Measurements from ENCODE around the gene FAM110A.
"Not testable (repeated sequence)": the region's sequence is repeated elsewhere in the genome, so short reads cannot be mapped to it uniquely, and the experiment has no call there.

The FAM110A gene

DNA sequence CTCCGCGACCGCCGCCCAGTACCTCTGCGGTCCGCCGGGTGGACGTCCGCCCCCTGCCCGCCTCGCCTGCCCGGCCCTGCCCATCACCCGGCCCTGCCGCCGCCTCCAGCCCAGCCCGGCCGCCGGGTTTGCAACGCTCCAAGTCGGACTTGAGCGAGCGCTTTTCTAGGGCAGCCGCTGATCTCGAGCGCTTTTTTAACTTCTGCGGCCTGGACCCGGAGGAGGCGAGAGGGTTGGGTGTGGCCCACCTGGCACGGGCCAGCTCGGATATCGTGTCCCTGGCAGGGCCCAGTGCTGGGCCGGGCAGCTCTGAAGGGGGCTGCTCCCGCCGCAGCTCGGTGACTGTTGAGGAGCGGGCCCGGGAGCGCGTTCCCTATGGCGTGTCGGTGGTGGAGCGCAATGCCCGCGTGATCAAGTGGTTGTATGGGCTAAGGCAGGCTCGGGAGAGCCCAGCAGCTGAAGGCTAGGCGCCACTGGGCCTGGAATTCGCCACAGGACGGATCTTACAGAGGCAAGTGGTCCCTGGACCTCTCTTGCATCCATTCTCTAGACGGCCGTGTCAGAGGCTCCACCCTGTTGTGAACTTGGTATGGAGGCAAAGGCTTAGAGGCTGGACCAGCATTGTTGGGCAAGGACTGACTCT, 11.8 kb downstream of the FAM110A start:
- H3K36me3 Mint-ChIP-seq (ENCODE audit: low read depth): no peaks in the 10 kb centered on the region
- H3K27me3 Mint-ChIP-seq: no peaks in the 10 kb centered on the region
- H3K27ac Mint-ChIP-seq: peak overlapping the region; percentile 85
- H3K4me1 Mint-ChIP-seq (ENCODE audit: low read depth): peaks cover 42% of the 10 kb centered on the region
- no peaks in the 10 kb centered on the region for H3K9me3 Mint-ChIP-seq
- peak overlapping the region; percentile 84 for H3K4me3 Mint-ChIP-seq

DNA sequence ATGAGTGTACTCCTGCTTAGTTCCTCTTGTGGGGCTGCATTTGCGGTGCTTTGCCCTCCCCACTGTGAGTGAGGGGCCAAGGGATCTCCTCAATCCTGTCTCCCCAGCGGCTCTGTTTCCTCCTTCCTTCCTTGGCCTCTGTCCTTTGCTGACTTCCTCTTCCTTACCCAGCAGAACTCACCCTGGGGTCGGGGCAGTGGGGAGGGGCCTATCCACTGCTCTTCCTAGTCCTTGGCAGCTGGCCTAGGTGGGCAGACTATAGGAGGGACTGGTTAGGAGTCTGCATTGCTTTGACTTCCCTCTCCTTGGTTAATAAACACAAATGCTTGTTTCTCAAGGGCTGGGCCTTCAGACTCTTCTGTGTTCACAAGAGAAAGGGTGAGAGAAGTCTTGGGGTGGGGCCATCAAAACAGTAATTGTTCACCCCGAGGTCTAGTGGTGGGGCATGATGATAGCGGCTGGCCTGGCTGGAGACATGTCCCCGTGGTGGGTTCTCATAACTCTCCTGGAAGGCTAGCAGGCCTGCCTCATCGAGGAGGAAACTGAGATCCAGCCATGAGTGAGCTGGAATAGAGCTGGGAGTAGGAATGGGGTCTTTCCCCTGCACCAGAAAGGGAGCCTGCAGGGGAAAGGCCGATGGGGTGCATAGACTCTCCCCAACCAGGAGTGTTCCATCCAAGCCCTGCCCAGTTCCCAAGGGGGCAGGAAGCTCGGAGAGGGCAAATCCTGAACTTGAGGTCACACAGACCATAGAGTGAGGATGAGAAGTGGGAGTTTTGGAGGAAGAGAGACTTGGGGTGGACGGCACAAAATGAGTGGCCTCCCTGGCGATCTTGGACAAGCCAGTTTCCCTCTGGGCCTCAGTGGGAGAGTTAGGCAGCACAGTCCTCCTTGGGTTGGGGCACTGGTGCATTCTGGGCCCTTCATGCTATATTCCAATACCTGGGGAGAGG, 12.7 kb downstream of the FAM110A start:
- Mint-ChIP-seq H3K27ac (peak overlapping the region; percentile 85), H3K36me3 (ENCODE audit: low read depth) (no peaks in the 10 kb centered on the region), H3K4me1 (ENCODE audit: low read depth) (peaks cover 50% of the 10 kb centered on the region), H3K9me3 (no peaks in the 10 kb centered on the region), H3K27me3 (no peaks in the 10 kb centered on the region), H3K4me3 (peak overlapping the region; percentile 84)

DNA sequence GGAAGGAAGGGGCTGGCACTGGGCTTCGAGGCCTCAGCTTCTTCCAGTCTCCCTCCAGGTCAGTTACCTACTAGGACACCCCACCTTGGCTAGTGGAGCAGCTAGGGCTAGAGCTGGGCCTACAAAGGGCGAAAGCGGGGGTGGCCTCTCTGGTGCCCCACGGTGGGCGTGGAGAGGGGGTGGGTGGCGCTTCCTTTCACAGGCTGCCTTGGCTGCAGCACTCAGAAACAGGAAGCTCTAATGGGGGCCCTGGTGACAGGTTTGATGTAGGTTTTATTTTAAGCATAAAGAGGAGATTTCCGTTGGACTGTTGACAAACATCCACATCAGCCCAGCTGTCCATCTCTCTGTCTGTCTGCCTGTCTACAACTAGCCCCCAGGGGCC, 13.4 kb downstream of the FAM110A start:
- H3K36me3 Mint-ChIP-seq (ENCODE audit: low read depth): no peaks in the 10 kb centered on the region
- H3K27ac Mint-ChIP-seq: peak overlapping the region; percentile 85
- no peaks in the 10 kb centered on the region for H3K27me3 Mint-ChIP-seq
- H3K4me3 Mint-ChIP-seq: peak overlapping the region; percentile 84
- no peaks in the 10 kb centered on the region for H3K9me3 Mint-ChIP-seq
- peaks cover 49% of the 10 kb centered on the region for H3K4me1 Mint-ChIP-seq (ENCODE audit: low read depth)

DNA sequence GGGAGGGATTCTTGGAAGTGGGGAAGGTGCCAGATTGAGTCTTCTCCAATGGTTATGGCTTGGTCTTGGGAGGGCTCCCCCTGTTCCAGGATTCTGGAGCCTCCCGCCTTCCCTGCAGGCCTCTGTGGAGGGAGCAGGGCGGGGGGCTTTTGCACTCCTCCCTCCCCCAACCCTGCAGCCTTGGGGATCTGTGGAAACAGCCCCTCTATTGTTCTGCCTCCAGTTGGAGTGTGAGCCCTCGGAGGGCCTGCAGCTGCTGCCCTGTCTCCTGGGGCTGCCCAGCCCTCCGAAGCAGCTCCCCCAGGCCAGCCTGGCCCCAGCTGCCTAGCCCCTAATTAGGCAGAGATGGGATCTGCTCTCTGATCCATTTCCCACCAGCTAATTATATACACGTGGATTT, 14.7 kb downstream of the FAM110A start:
- Mint-ChIP-seq H3K36me3 (ENCODE audit: low read depth) (peaks cover 4% of the 10 kb centered on the region), H3K9me3 (no peaks in the 10 kb centered on the region), H3K27me3 (no peaks in the 10 kb centered on the region), H3K4me1 (ENCODE audit: low read depth) (peaks cover 51% of the 10 kb centered on the region), H3K4me3 (no peak overlapping the region), H3K27ac (no peak overlapping the region)

DNA sequence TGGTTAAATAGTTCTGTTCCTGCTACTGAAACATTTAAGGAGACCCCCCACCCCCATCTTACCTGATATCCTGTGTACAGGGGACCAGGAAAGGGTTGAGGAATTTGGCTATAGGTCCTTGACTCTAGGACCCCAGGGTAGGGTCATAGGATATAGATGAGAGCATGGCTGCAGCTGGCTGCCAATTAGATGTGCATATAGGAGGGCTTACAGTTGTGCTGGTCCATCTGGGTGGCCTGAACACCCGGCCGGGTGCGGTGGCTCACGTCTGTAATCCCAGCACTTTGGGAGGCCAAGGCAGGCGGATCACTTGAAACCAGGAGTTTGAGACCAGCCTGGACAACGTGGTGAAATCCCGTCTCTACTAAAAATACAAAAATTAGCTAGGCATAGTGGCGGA, 15.2 kb downstream of the FAM110A start:
- not testable (repeated sequence) for H3K36me3 Mint-ChIP-seq (ENCODE audit: low read depth); H3K27ac Mint-ChIP-seq; H3K4me3 Mint-ChIP-seq; H3K9me3 Mint-ChIP-seq; H3K27me3 Mint-ChIP-seq
- H3K4me1 Mint-ChIP-seq (ENCODE audit: low read depth): peaks cover 54% of the 10 kb centered on the region

DNA sequence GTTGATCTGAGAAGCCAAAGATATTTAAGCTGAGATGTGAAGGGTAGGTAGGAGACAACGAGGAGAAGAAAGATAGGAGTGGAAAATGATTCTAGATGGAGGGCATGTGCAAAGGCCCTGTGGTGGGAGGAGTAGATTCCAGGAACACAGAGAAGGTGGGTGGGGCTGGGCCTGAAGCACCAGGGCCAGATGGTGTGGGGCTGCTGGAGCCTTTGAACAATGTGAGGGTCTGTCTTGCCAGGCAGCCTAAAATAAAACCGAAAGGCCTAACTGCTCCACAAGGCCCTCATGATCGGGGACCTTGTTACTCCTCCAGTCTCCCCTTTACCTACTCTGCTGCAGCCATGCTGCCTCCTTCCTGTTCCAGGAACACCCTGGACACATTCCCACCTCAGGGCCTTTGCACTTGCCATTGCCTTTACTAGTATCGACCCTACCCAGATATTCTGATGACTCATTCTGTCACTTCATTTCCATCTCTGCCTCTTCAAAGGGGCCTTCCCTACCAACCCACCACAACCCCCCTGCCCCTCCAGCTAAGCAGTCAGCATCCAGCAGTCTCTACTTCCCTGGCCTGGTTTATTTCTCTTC, 20.0 kb downstream of the FAM110A start:
- Mint-ChIP-seq H3K27ac (no peak overlapping the region), H3K27me3 (no peaks in the 10 kb centered on the region), H3K36me3 (ENCODE audit: low read depth) (peaks cover 10% of the 10 kb centered on the region), H3K4me3 (no peak overlapping the region), H3K9me3 (no peaks in the 10 kb centered on the region), H3K4me1 (ENCODE audit: low read depth) (peaks cover 53% of the 10 kb centered on the region)

DNA sequence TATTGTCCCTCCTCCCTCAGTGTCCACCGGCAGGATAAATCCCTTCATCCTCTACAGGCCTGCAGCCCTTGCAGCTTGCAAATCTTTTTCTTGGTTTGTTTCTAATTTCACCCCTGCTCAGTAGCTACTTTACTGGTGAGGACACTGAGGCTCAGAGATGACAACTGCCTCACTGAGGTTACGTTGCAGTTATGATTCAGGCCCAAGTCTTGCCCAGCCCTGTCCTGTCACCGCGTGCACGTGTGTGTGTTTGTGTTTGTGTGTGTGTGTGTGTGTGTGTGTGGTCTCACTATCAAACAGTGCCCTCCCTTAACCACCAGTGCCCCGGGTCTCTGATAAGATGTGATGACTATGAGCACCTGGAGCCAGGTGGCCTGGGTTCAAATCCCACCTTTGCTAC, 21.1 kb downstream of the FAM110A start:
- Mint-ChIP-seq H3K27ac (no peak overlapping the region), H3K4me1 (ENCODE audit: low read depth) (peaks cover 62% of the 10 kb centered on the region), H3K36me3 (ENCODE audit: low read depth) (peaks cover 10% of the 10 kb centered on the region), H3K27me3 (no peaks in the 10 kb centered on the region), H3K9me3 (no peaks in the 10 kb centered on the region), H3K4me3 (no peak overlapping the region)

DNA sequence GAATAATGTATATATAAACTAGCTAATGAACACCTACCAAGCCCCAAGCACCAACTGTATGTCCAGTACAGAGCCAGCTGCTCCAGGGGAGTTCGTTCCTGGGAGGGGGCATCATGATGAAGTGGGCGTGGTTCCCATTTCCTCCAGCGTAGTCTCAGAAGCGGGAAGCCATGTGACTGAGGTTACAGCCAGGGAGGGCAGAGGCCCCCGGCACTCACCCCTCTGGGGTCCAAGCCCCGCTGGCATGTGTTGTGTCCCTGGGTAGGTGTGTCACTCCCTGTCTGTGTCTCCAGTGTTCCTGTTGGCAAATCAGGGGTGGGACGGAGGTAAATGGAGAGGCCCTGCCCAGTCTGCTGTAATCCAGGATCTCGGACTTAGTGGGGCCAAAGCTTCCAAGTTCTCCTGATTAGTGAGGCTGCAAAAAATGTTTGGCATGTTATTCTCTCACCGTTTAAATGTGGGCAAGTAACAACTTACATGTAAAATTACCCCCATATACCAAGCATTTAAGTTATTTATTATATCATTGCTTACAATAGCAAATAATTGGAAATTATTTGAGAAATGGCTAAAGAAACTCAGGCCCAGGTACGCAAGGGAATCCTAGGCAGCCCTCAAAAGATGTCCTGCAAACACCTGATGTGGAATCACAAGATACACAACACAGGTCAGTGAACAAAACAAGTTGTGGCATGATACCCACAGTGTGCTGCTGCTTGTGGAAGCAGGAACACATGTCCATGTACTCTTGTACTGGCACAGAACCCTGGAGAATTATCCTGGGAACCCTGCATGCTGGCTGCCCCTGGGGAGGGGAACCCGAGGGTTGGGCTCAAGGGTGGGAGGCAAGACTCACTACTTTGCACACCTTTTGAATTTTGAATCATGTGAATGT, 22.2 kb downstream of the FAM110A start:
- Mint-ChIP-seq H3K9me3 (no peaks in the 10 kb centered on the region), H3K4me3 (no peak overlapping the region), H3K27ac (peak overlapping the region; percentile 23), H3K36me3 (ENCODE audit: low read depth) (peaks cover 10% of the 10 kb centered on the region), H3K27me3 (no peaks in the 10 kb centered on the region), H3K4me1 (ENCODE audit: low read depth) (peaks cover 64% of the 10 kb centered on the region)

DNA sequence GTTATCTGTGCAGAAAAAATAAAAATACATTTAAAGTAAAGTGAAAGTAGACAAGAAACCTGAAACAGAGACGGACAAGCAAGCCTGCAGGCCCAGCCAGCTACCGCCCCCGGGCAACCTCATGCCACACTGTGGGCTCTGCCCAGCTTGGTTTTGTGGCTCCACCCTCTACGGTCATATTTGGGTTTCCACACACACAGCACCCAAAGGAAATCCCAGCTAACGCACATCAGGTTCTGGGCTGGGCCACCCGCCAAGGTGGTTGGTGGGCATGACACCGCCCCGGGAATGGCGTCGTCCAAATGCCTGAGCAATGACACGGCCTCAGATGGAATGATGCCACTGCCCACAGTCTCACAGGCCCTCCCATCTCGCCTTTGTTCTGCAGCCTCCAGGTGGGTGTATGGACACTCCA, 22.9 kb downstream of the FAM110A start:
- Mint-ChIP-seq H3K27me3 (no peaks in the 10 kb centered on the region), H3K36me3 (ENCODE audit: low read depth) (peaks cover 10% of the 10 kb centered on the region), H3K4me3 (no peak overlapping the region), H3K9me3 (no peaks in the 10 kb centered on the region), H3K4me1 (ENCODE audit: low read depth) (peaks cover 58% of the 10 kb centered on the region), H3K27ac (peak overlapping the region; percentile 23)

DNA sequence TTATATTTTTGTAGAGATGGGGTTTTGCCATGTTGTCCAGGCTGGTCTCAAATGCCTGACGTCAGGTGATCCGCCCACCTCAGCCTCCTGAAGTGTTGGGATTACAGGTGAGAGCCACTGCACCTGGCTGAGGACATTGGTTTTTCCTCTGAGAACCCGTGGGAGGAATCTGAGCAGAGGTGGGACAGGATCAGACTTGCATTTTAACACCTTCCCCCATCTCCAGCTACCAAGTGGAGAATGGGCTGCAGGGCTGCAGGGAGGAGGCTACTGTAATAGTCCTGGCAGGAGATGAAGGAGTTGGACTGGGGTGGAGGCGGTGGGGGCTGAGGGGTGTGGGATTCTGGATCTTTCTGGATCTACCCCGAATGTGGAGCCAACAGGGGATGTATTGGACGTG, 24.5 kb downstream of the FAM110A start:
- peaks cover 57% of the 10 kb centered on the region for H3K4me1 Mint-ChIP-seq (ENCODE audit: low read depth)
- H3K9me3 Mint-ChIP-seq: no peaks in the 10 kb centered on the region
- no peaks in the 10 kb centered on the region for H3K27me3 Mint-ChIP-seq
- no peak overlapping the region for H3K27ac Mint-ChIP-seq
- H3K36me3 Mint-ChIP-seq (ENCODE audit: low read depth): peaks cover 8% of the 10 kb centered on the region
- H3K4me3 Mint-ChIP-seq: no peak overlapping the region

DNA sequence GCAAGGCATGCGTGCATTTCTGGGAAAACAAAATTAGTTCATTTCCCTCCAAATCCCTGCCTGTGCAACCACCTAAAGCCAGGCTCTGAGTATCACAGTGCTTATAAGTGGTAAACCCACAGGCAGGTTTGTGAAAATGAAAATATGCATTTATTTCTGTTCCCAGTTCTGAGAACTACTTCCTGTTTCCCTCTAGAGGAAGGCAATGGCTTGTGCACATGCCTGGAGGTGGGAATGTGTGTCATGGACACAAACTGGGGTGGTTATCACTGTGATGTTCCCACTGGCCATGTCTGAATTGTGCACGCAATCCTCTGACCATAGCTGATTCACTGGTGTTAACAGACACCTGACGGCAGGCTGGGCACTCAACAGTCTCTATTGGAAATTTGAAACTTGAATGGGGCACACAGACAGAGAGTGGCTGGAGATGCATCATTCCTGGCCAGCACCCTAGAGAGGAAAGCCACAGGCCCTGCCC, 26.3 kb downstream of the FAM110A start:
- Mint-ChIP-seq H3K36me3 (ENCODE audit: low read depth) (no peaks in the 10 kb centered on the region), H3K27me3 (no peaks in the 10 kb centered on the region), H3K9me3 (no peaks in the 10 kb centered on the region), H3K4me1 (ENCODE audit: low read depth) (peaks cover 42% of the 10 kb centered on the region), H3K27ac (no peak overlapping the region), H3K4me3 (no peak overlapping the region)

DNA sequence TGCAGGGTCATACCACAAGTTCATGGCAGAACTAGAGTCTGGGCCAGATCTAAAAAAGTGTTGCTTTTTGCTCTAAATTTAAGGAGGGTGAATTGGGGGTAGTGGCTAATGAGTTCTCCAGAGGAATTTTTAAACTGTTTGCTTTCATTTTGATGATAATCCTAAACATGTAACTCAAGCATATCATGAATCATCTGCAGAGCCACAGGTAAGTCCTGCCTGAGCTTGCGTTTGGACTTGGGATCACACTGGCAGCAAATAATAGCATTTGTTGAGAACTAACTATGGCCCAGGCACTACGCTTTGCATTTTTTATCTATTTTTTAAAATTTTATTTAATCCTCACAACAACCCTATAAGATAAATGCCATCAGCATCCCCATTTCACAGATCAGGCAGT, 27.4 kb downstream of the FAM110A start:
- H3K4me3 Mint-ChIP-seq: no peak overlapping the region
- no peak overlapping the region for H3K27ac Mint-ChIP-seq
- no peaks in the 10 kb centered on the region for H3K27me3 Mint-ChIP-seq
- H3K4me1 Mint-ChIP-seq (ENCODE audit: low read depth): peaks cover 32% of the 10 kb centered on the region
- H3K9me3 Mint-ChIP-seq: no peaks in the 10 kb centered on the region
- H3K36me3 Mint-ChIP-seq (ENCODE audit: low read depth): no peaks in the 10 kb centered on the region

DNA sequence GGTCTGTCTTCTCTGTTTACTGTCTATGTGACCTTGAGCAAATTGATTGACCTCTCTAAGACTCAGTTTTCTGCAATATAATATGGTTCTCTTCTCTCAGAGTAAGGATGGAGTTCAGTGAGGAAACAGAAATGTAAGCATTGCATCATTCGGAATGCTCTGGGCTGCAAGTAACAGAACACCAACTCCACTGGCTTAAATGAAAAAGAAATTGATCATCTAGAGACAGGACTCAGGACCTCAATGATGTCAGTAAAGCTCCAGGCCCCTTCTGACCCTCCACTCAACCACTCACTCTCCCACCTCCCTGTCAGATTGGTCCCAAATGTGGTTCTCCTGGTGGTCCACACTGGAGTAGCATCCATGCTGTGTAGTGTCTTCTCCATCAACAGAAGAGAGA, 31.9 kb downstream of the FAM110A start:
- no peaks in the 10 kb centered on the region for H3K36me3 Mint-ChIP-seq (ENCODE audit: low read depth)
- no peak overlapping the region for H3K27ac Mint-ChIP-seq
- H3K4me1 Mint-ChIP-seq (ENCODE audit: low read depth): no peaks in the 10 kb centered on the region
- no peaks in the 10 kb centered on the region for H3K9me3 Mint-ChIP-seq
- no peak overlapping the region for H3K4me3 Mint-ChIP-seq
- H3K27me3 Mint-ChIP-seq: no peaks in the 10 kb centered on the region

DNA sequence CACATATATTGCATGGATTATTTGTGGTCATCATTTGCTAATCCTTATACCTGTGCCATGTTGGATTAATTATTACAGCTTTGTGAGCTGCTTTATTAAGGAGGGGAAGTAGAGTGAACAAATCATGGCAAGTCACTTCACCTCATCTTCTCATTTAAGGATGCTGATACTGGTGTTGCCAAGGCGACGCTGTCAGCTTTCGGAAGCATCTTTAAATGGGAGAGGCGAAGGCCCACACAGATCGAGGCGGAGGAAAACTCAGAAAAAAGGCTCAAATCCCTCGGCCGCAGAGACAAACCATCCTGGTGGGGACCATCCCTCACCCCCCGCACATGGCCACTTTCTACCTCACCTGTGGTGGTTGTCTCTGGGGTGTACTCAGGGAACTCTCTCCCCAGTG, 34.8 kb downstream of the FAM110A start:
- no peak overlapping the region for H3K4me3 Mint-ChIP-seq
- H3K27ac Mint-ChIP-seq: no peak overlapping the region
- no peaks in the 10 kb centered on the region for H3K9me3 Mint-ChIP-seq
- H3K27me3 Mint-ChIP-seq: no peaks in the 10 kb centered on the region
- no peaks in the 10 kb centered on the region for H3K36me3 Mint-ChIP-seq (ENCODE audit: low read depth)
- no peaks in the 10 kb centered on the region for H3K4me1 Mint-ChIP-seq (ENCODE audit: low read depth)
